Measurements from ENCODE around the gene LRMDA. TPM values are rescaled to one million over a fixed set of nuclear protein-coding genes. Genes with fewer than 3 reads are reported as not detected.

The LRMDA gene
- polyA plus RNA-seq, 2 of the 4 experiments (the other 2 are of a cell fraction), result 4.6 to 5.2 TPM

DNA sequence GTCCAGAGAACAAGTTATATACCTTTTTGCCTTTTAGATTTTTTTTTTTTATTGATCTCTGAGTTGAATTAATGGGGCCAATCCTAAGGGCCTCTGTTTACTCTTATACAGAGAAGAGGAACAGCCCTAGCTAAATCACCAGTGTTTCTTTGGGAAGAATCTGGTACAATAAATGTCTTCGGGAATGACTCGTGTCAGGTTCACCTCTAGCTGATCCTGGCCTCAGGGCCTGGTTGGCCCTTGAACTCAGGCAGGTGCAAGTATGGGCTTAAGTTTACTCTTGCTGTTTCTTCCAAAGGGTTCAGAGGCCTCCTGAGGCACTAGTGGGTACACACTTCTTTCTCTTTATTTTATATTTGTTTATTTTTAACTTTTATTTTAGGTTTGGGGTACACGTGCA, 71.0 kb downstream of the LRMDA start:
- H3K27ac ChIP-seq, result no peak overlapping the region
- no peak for DNase-seq (ENCODE audit: low read depth in 1 of 2, low spot score in 1 of 2)
- POLR2A ChIA-PET, result no interaction called here
- 82% methylated on average over 3 of the region's 3 CpGs for WGBS (ENCODE audit: missing lambda C conversion rate)
- no peak overlapping the region for H3K4me3 ChIP-seq
- H3K4me2 ChIP-seq, result no peak overlapping the region
- H3K9me3 ChIP-seq, result no peaks in the 10 kb centered on the region
- FAIRE-seq, result no peak
- no peak for ATAC-seq
- H3K4me1 ChIP-seq, result 0 out of 3 replicates have a peak, but pooled peaks cover 2% of the 10 kb centered on the region
- CTCF ChIA-PET, result interaction anchor here (0.6 kb wide), 1 partner anchor 48 kb away, joined by 4 read pairs; no protein-coding TSS in a partner anchor
- TF ChIP-seq, protein P1, sequence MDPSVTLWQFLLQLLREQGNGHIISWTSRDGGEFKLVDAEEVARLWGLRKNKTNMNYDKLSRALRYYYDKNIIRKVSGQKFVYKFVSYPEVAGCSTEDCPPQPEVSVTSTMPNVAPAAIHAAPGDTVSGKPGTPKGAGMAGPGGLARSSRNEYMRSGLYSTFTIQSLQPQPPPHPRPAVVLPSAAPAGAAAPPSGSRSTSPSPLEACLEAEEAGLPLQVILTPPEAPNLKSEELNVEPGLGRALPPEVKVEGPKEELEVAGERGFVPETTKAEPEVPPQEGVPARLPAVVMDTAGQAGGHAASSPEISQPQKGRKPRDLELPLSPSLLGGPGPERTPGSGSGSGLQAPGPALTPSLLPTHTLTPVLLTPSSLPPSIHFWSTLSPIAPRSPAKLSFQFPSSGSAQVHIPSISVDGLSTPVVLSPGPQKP (IDR thresholded peaks at IDR 0.05; ENCODE audit: low read depth, low read length), result no peak

DNA sequence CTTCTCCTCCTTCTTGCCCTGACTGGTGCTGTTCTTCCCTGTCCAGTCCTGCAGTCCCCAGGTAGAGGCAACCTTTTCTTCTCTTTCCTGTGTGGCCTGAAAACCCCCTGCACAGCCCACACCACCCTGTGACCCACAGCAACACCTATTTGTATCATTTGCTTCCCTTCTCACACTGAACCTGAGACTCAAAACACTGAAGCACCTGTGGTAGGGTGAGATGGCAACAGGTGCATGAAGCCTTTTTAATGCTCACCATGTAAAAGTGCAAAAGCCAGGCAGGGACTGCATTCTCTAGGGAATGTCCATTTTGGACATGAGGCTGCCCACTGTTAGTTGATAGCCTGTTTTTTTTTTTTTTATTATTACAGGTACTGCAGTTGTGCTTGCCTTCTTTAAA, 71.4 kb downstream of the LRMDA start:
- no peak overlapping the region for H3K4me2 ChIP-seq
- H3K4me3 ChIP-seq, result no peak overlapping the region
- DNase-seq (ENCODE audit: low read depth in 1 of 2, low spot score in 1 of 2) (no peak), ATAC-seq (no peak), FAIRE-seq (no peak)
- no peak for TF ChIP-seq NR3C1 (IDR thresholded peaks at IDR 0.05)
- TF ChIP-seq ZC3H11A (IDR thresholded peaks at IDR 0.05), result no peak
- TF ChIP-seq CEBPB (IDR thresholded peaks at IDR 0.05), result no peak
- TF ChIP-seq, protein P2, sequence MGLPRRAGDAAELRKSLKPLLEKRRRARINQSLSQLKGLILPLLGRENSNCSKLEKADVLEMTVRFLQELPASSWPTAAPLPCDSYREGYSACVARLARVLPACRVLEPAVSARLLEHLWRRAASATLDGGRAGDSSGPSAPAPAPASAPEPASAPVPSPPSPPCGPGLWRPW (IDR thresholded peaks at IDR 0.05), result no peak
- TF ChIP-seq CBX8 (IDR thresholded peaks at IDR 0.05), result no peak
- no peak for TF ChIP-seq RAD21 (conservative IDR thresholded peaks at IDR 0.05 in 1 of 2, IDR thresholded peaks at IDR 0.05 in 1 of 2)
- no peak for TF ChIP-seq HOXB5 (CRISPR knock-in tag; IDR thresholded peaks at IDR 0.05)
- no peak for TF ChIP-seq HOXB13 (CRISPR knock-in tag; IDR thresholded peaks at IDR 0.05; ENCODE audit: low read depth)
- no peak for TF ChIP-seq ZFP36 (IDR thresholded peaks at IDR 0.05; ENCODE audit: borderline replicate concordance, partially characterized antibody)
- no peak for TF ChIP-seq SREBF2 (IDR thresholded peaks at IDR 0.05)
- no peak for TF ChIP-seq ESRRA (IDR thresholded peaks at IDR 0.05; ENCODE audit: borderline replicate concordance, low read length)
- TF ChIP-seq KDM1A (IDR thresholded peaks at IDR 0.05; ENCODE audit: low read depth), result no peak
- TF ChIP-seq, protein P1 (IDR thresholded peaks at IDR 0.05; ENCODE audit: low read depth, low read length), result no peak
- TF ChIP-seq MYC (IDR thresholded peaks at IDR 0.05; ENCODE audit: borderline replicate concordance, low read length), result no peak
- H3K9me3 ChIP-seq, result no peaks in the 10 kb centered on the region
- 0 out of 3 replicates have a peak, but pooled peaks cover 6% of the 10 kb centered on the region for H3K4me1 ChIP-seq
- ChIA-PET CTCF (no interaction called here), POLR2A (no interaction called here)
- H3K27ac ChIP-seq, result no peak overlapping the region

DNA sequence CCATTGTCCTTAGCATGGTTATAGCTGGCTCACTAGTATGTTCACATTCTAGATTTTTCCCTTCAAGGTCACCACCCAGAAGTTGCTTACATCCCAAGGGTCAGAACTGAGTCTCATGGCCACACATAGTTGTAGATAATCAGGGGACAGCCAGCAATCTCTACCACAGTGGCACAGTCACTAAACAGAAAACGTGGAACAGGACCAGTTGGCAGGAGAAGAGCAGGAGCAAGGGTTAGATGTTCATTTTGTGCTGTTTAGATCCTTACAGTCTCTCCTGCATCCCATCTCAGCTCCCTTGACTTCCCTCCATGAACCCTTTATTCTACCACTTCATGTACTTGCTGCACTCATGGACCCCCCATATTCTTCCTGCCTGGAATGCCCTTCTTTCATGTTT, 73.9 kb downstream of the LRMDA start:
- no peak for FAIRE-seq
- TF ChIP-seq, protein P2 (IDR thresholded peaks at IDR 0.05), result no peak
- TF ChIP-seq TFCP2L1 (CRISPR knock-in tag; IDR thresholded peaks at IDR 0.05) (no peak), ZC3H11A (IDR thresholded peaks at IDR 0.05) (no peak), ZNF302 (CRISPR knock-in tag; IDR thresholded peaks at IDR 0.05) (no peak), SMC3 (IDR thresholded peaks at IDR 0.05) (no peak), FOXS1 (CRISPR knock-in tag; IDR thresholded peaks at IDR 0.05) (no peak), BHLHE40 (IDR thresholded peaks at IDR 0.05; ENCODE audit: low read depth, low read length) (no peak)
- TF ChIP-seq, protein P3, sequence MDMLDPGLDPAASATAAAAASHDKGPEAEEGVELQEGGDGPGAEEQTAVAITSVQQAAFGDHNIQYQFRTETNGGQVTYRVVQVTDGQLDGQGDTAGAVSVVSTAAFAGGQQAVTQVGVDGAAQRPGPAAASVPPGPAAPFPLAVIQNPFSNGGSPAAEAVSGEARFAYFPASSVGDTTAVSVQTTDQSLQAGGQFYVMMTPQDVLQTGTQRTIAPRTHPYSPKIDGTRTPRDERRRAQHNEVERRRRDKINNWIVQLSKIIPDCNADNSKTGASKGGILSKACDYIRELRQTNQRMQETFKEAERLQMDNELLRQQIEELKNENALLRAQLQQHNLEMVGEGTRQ (IDR thresholded peaks at IDR 0.05), result no peak
- TF ChIP-seq, protein P4, sequence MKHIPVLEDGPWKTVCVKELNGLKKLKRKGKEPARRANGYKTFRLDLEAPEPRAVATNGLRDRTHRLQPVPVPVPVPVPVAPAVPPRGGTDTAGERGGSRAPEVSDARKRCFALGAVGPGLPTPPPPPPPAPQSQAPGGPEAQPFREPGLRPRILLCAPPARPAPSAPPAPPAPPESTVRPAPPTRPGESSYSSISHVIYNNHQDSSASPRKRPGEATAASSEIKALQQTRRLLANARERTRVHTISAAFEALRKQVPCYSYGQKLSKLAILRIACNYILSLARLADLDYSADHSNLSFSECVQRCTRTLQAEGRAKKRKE (CRISPR knock-in tag; IDR thresholded peaks at IDR 0.05; ENCODE audit: low read depth), result no peak
- no peaks in the 10 kb centered on the region for H3K9me3 ChIP-seq
- no peak for ATAC-seq
- WGBS (ENCODE audit: missing lambda C conversion rate), result 0% methylated on average over 1 of the region's 1 CpG
- H3K4me2 ChIP-seq, result no peak overlapping the region
- ChIA-PET POLR2A (no interaction called here), CTCF (no interaction called here)
- H3K27ac ChIP-seq, result no peak overlapping the region
- no peak overlapping the region for H3K4me3 ChIP-seq
- DNase-seq (ENCODE audit: low read depth in 1 of 2, low spot score in 1 of 2), result no peak
- H3K4me1 ChIP-seq, result peaks cover 19% of the 10 kb centered on the region; the same call in 1 of the 3 replicates

Measured in A549 (cell line).